Fibroblast of the conjunctiva (primary cell): ENCODE results near the gene RDH14.
A peak's percentile ranks its signal among the peaks of the same experiment; 100 is the strongest.

Experiments
- DNase-seq: peaks from one replicate; pipeline ENCODE4 v3.0.0-alpha.2; 2010; ENCODE audit warnings: low read depth

The RDH14 gene

DNA sequence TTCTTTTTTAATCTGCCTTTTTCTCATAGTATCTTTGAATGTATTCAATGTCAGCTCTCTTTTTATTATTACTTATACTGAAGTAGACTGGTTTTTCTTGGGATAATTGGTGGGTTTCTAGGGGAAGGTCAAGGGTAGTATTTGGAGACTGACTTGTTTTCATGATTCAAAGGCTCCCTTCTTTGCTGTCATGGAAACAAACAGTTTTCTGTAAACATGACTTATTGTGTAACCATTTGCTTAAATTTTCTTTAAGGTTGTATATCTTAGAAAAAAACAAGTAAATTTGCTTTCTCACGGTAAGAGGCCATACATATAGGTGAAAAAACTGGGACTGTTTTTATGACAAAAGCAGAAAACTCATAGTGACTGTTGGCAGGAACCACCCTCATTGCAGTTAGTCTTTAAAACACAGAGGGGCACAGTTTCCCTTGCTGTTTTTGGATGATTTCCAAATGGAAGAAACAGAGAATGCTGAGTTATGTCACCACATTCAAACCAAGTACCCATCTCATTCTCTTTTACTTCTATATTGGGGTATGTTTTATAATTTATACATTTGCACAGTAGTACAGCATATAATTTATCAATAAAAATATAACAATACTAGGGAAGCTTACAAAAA, 5.8 kb upstream of the RDH14 start:
- DNase-seq = no peak

DNA sequence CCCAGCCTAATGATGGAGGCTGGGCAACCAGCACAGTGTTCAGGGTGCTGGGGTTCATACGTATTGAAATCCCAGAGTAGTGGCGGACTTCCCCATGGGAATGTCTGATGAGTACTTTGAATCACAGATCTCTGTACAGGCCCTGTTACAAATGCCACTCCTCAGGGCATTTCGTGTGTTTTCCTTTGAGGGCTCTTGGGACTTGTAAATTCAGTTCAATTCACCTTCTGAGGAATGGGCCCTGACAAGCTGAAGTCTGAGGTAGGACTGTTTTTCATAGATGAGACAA, 288 bp upstream of the RDH14 start:
- no peak for DNase-seq

DNA sequence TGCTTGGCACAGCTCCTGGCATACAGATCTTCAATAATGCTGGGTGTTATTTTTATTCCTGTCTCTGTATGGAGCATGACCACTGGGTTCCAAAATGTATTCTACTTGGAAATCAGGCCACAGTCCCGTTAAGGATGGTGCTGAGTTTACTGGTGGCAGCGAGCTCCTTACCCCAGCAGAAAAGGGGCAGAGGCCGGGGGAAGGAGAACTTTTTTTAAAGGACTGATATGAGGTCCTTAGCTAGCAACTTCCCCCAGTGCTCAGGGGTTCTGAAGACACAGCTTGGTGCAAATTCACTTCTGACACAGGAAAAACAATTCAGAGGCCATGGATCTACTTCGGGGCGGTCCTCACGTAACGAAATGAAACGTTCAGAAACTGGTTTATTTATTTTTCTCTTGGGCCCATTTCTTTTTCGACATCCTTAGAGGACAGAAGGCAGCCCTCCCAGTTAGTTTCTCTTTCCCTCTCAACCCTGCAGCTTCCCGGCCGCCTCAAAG, 872 bp downstream of the RDH14 start:
- DNase-seq = no peak

DNA sequence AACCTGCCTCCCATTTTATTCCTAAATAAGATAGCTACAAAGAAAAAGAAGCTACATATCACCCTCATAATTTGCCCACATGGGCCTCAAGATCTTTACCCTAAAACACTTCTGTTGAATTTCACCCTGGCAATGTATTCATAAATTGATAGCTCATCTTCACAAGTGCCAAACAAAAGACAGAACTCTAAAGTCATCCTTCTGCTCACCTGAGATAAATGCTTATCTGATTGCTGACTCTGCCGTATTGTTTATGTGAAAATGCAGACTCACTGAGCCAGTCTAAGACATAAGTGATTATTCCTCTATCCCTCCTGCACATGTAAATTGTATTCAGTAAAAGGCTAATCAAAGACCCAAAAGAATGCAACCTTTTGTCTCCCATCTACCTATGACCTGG, 2.0 kb downstream of the RDH14 start:
- DNase-seq = no peak

DNA sequence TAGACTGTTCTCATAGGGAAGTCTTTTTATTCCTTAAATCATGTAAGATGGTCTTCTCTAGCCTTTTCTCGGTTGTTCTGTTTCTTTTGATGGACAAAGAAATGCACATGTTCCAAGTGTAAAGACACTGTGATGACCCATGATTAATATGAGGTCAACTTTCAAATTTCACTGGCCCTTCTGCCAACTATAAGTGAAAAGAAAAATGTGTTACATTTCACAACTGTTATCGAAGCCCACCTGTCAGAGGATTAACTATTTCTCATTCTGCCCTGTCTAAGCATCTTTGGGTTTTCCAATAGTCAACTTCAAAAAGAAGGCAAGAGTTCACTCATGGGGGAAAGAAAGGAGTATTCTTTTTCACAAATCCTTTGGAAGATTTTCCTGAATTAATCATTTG, 3.3 kb downstream of the RDH14 start:
- no peak for DNase-seq

DNA sequence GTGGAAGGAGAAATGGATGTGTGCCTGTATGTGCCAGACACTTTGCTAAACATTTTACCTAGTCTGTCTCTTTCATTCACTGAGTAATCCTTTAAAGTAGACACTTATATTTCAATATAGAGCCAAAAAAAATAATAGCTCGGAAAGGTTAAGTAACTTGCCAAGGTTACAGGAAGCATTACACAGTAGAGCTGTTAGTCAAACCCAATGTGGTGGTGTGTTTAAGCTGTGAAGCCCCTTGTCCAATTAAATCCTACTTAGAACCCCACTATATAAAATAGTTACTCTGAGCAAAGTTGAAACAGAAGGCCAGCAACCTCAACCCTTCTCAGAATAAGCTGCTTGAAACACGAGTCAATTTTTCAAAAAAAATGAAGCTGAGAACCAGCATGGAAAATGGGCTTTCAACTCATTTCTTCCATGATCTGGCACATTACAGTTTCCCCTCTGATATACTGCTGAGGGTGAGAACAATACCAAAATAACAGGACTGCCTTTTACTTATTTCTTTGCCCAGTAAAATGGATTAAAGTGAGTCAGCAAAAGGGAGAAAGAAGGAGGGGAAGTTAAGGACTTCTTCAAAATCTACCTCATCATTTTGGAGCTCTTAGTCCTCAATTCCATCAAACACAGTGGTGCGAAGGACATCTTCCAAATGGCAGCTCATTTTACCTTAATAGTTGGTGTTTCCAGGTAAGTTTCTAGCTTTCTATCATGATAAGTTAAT, 7.9 kb downstream of the RDH14 start:
- no peak for DNase-seq

DNA sequence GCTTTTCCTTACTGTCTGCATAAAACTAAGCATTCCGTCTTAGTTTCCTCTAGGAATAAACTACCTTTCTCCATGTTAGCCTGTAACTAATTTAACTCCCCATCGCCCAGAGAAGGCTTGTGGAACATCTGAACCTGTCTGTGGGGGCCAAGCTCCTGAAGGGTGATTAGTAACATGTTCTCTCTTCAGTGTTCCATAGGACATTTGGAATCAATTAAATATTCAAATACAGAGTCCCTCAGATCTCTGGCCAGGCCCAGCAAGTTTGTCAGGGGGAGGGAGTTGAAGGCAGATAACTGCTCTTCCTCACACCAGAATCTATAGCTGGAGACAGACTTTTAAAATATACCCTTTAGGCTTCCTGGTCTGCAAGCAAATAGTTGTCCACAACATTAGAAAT, 8.8 kb downstream of the RDH14 start:
- DNase-seq = no peak

DNA sequence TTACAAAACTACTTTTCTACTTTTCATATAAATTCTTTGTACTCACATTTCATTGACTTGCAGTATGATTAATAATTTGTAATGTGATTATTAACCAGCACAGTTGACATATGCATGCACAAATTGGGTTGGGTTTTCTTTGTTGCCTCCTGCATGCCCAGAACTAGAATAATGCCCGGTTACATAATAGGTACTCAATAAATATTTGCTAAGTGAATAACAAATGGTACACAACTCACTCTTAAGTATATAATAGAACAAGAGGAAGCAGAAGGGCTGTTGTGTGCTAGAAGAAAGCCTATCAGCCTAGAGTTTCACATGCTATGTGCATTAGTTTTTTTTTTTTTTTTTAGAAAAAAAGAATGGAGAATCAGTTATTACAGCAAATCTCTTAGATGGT, 9.3 kb downstream of the RDH14 start:
- no peak for DNase-seq

DNA sequence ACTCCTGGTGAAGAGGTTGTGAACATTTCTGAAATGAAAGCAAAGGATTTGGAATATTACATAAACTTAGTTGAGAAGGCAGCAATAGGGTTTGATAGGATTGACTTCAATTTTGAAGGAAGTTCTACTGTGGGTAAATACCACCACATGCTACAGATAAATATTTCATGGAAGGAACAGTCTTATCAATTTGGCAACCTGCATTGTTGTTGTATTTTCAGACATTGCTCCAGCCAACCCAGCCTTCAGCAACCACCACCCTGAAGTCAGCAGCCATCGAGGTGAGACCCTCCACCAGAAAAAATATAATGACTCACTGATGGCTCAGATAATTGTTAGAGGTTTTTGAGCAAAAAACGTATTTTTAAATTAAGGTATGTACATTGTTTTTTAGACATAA, 10.0 kb downstream of the RDH14 start:
- no peak for DNase-seq

DNA sequence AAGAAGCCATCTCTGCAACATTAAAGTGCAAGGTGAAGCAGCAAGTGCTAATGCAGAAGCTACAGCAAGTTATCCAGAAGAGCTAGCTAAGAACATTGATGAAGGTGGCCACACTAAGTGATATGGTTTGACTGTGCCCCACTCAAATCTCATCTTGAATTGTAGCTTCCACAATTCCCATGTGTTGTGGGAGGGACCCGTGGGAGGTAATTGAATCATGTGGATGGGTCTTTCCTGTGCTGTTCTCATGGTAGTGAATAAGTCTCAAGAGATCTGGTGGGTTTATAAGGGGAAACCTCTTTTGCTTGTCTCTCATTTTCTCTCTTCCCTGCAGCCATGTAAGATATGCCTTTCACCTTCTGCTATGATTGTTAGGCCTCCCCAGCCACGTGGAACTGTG, 11.4 kb downstream of the RDH14 start:
- no peak for DNase-seq

DNA sequence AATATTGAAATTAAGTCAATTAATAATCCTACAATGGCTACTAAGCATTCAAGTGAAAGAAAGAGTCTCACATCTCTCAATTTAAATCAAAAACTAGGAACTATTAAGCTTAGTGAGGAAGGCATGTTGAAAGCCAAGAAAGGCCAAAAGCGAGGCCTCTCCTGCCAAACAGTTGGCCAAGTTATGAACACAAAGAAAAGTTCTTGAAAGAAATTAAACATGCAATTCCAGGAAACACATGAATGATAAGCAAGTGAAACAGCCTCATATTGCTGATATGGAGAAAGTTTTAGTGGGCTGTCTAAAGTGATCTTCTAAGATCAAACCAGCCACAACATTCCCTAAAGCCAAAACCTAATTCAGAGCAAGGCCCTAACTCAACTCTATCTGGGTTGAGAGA, 11.8 kb downstream of the RDH14 start:
- DNase-seq = no peak

DNA sequence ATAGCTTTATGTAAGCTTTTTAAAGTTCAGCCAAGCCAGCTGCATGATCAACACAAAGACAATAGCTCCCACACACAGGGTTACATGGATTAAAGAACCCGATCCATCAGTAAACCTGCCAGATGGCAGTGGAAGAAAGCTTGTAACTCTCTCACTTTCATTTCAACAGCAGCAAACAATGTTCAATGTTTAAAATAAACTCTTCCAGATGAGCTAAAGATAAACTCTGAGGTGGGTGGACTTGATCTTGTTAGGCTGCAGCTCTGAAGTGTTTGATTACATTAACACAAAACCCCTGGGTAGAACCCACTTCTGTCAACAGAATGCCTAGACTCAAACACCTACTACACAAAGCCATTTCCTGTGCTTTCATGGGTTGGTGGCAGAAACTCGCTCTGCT, 13.9 kb downstream of the RDH14 start:
- DNase-seq = no peak

DNA sequence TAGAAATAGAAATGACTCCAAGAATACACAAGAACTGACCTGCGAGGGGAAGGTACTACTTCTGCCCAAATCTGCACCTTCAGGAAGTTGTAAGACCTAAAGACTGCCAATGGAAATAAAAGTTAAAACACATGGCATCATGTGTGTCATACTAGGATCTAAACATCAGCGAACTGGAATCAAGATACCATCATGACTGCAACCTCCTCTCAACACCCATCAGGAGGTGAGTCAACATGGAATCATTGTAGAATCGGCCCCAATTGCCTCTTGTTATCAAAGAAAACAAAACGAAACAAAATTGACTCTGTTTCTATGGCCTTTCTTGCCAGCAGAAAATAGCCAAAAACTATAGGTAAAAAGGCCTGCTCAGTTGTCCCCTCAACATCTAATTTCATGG, 15.1 kb downstream of the RDH14 start:
- DNase-seq = no peak

DNA sequence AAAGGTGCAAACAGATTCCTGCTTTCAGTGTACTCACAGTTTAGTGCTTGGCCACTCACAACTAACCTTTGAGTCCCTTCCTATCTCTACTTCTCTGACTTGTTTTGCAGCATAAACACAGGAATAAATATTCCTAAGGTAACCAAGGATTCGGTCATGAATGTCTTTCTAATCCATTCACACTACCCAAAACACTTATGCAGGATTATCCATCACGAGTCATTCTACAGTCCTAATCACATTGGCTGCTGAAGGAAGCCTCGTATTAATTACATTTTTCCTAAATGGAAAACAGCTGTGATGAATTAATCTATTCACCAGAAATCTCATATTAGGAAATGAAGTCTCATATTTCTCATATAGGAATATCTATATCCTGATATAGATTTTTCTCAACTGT, 16.3 kb downstream of the RDH14 start:
- no peak for DNase-seq

DNA sequence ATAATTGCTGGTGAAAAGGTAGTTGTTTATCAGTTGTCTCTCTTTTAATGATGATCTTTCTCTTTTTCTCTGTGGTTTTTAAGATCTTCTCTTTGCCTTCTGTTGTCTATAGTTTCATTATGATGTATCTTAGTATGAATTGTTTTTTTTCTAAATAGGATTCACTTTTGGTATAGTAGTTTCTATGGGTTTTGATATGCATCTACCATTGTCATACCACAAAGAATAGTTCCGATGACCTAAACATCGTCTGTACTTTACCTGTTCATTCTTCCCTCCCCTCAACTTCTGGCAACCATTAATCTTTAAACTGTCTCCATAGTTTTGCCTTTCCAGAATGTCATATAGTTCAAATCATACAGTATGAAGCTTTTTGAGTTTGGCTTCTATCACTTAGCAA, 19.6 kb downstream of the RDH14 start:
- no peak for DNase-seq

DNA sequence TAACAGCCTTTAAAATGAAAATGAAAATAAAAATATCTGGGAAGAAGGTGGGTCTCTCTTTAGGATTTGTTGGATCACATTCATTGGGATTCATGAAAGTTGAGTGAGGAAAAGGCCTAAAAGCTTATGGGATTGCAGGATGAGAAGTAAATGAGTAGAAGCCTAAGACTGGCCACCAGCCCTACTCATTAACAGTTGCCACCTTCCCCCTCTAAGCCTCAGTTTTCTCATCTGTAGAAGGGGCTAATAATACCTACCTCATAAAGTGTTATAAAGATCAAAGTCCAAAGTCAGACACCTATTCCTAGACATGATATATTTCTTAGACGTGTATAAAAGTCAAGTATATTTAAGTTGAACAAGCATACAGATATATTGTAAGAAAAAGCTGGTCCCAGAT, 23.8 kb downstream of the RDH14 start:
- DNase-seq = no peak

DNA sequence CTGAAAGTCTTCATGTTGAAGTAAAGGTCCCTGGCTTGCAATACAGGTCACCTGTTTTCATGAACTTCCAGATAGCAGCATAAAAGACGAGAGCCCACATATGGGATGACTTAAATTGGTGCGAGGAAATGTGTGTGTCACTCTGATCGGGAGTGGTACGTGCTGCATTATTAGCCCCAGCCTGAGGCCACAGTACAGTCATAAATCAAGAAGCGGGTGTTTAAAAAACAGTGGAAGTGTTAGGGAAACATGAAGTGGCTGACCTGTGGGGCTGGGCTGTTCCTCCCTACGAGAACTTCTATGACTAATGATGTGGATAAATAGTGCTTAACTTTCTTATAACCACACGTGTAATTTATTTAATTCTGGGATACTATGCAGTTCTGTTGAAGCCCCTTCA, 24.4 kb downstream of the RDH14 start:
- peak; percentile 43 for DNase-seq

DNA sequence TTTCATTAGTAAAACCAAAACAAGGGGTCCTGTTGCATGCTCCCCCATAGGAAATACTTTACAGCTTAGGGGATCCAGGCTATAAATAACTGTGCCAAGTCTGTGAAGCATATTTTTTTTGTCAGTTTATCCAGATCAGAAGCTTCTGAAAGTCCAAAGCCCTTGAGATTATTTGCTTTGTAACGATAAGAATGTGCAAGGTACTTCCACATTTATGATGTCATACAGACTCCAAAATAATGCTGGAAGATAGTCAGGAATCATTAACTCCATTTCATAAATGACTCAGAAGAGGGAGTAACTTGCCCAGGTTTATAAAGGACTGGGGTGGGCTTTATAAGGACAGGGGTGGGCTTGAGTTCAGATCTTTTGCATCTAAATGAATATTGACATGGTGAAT, 29.3 kb downstream of the RDH14 start:
- DNase-seq = no peak

DNA sequence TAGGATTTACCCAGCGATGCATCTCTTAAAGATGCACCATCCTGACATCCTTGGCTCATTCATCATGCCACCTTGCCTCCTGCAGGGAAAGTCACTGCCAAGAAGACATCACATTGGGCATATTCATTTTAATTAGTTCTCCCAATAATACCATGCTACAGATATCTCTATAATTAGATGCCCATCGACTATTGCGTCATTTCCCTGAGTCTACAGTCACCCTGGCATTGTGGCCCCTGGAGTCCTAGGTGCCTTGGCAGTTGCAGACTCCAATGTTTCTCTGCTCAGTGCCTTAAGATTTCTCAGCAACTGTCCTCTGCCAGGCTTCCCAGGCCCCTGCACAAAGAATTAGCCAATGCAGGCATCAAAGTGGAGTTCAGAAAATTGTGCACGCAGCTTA, 32.6 kb downstream of the RDH14 start:
- no peak for DNase-seq

DNA sequence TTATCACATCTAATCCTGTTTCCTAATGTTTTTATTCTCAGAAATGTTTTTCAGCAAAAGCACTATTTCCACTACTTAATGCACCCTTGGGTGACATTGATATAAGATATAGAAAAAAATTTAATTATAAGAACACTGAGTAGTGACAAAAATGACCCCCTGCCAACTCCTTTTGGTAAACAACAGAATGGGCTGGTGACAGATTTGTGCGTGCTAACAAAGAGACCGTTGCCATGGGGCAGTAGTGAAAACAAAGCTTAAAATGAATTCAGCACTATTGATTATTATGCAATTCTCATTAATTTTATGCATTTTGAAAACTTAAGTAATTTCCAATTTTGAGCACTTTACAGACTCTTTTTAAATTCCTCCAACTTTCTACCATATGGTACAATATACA, 33.1 kb downstream of the RDH14 start:
- no peak for DNase-seq

DNA sequence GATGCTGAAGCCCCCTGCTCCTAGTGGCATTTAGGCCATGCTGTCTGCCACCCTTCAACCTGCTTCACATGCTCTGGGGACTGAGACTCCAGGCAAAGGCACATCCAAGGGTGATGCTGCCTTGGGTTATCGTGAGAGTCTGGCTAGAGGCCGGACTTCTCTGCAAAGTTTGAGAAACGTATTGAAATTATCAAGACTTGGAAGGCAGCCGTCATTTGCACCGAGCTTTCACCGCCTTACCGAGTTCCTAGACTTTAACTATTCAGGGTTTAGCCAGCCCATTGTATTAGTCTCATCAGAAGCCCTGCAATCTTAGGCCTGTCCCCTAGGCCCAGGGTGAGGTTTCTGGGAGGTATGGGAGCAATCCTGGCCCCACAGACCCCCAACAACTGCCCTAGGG, 34.0 kb downstream of the RDH14 start:
- DNase-seq = no peak

DNA sequence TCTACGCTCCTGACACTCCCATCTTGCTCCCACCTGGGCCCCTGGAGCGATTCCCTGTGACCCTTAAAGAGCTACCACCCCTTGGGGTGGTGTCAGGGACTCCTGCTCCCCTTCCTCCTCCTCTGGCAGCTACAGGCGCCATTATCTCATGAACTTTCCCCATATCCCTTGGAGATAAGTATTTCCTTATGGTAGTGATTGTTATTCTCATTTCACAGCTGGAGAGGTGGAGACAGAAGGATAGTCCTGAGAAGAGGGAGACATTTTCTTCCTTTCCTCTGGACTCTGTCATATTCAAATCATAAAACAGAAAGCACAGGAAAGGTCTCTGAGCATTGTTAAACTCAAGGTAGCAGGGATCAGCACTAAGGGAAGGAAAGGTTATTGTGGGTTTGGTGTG, 34.6 kb downstream of the RDH14 start:
- no peak for DNase-seq

DNA sequence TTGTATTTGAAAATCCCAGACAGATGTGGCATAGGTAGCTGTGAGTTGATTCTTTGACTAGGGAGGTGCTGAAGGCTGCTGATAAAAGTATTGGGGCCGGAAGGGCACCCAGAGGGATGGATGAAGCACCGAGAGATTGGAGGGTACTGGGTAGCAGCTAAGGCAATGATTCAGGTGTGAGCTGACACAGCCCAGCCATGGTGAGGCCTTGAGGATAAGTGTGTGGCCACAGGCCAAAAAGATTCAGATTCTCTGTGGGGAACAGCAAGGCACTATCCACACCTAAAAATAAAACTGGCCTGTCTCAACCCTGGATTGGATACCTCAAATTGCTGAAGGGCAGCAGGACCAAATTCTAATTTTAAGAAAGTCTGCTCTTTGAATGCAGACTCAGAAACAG, 35.2 kb downstream of the RDH14 start:
- no peak for DNase-seq

DNA sequence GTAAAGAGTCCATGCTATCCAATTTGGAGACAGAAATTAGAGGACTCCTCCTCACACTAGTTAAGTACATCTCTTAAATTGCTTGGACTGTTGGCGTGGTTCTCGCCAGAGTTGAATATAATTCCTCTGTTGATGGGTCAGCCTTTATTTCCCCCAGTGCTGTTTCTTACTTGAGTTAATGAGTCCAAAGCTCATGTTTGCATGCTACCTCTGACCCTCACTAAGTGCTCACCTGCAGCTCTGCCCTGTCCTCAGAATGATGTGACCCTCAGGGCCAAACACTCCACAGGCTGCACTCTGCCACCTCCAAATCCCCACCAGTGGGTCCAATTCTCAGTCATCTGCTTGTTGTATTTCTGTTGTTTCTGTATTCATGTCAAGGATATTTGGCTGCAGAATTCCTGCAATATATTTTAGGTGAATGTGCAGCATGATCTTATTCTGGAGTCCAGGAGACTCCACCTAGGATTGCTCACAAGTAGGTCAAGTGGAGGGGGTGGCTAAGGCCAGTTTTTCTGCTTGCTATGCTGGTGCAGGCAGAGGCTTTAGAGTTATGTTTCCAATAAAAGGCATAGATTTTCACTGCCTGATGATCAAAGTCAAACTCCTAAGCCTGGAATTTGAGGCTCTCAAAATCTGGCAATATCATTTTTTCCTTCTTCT, 37.8 kb downstream of the RDH14 start:
- DNase-seq = no peak
